PC-9 (cell line): ENCODE data around the gene ST8SIA6.

Experiments used
- CTCF ChIP-seq: fragments of 200-600 bp; sonication (generic); conservative IDR thresholded peaks from 2 replicates; pipeline ENCODE4 v1.6.1; 2017; ENCODE audit warnings: mixed run types, antibody characterized with exemption, mild to moderate bottlenecking, moderate library complexity
- EZH2 ChIP-seq: fragments of 200-600 bp; sonication (generic); IDR thresholded peaks from 2 replicates; pipeline ENCODE4 v1.8.0; 2017; ENCODE audit warnings: antibody characterized with exemption, low read depth

GRCh38 chr10:17344206-17344605 lies 110.2 kb downstream of the ST8SIA6 start:
- TF ChIP-seq CTCF = no peak
- no peak for TF ChIP-seq EZH2
